ENCODE data around the gene ATP6V0B. TPM values are rescaled to one million over a fixed set of nuclear protein-coding genes. Genes with fewer than 3 reads are reported as not detected.

Gene ATP6V0B
- total and polyA plus RNA-seq, 11 donors: 71.4 to 235 (median 93.2) TPM

GRCh38 chr1:43986712-43987111 is 12.0 kb downstream of the ATP6V0B start:
- WGBS, 4 donors: 80 to 87% (median 82%) methylated on average over 6 of the region's 6 CpGs
- ATAC-seq (no peak), DNase-seq (no peak)
- peaks cover 0 to 10% (median 7%) of the 10 kb centered on the region in 12 donors for H3K4me1 ChIP-seq
- no peaks in the 10 kb centered on the region for H3K27me3 ChIP-seq
- no peak for TF ChIP-seq POLR2A (IDR thresholded peaks at IDR 0.05)
- TF ChIP-seq, protein P1, sequence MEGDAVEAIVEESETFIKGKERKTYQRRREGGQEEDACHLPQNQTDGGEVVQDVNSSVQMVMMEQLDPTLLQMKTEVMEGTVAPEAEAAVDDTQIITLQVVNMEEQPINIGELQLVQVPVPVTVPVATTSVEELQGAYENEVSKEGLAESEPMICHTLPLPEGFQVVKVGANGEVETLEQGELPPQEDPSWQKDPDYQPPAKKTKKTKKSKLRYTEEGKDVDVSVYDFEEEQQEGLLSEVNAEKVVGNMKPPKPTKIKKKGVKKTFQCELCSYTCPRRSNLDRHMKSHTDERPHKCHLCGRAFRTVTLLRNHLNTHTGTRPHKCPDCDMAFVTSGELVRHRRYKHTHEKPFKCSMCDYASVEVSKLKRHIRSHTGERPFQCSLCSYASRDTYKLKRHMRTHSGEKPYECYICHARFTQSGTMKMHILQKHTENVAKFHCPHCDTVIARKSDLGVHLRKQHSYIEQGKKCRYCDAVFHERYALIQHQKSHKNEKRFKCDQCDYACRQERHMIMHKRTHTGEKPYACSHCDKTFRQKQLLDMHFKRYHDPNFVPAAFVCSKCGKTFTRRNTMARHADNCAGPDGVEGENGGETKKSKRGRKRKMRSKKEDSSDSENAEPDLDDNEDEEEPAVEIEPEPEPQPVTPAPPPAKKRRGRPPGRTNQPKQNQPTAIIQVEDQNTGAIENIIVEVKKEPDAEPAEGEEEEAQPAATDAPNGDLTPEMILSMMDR (IDR thresholded peaks at IDR 0.05): no peak
- peaks cover 0 to 12% (median 4%) of the 10 kb centered on the region in 9 donors for H3K36me3 ChIP-seq
- H3K9me3 ChIP-seq: no peaks in the 10 kb centered on the region
- no peak overlapping the region for H3K27ac ChIP-seq
- no peak overlapping the region for H3K4me3 ChIP-seq
- intact Hi-C loops (cut with DNase I): no loop called here

- peaks cover 0 to 16% (median 9%) of the 10 kb centered on the region in 12 donors for H3K4me1 ChIP-seq
- H3K27me3 ChIP-seq: no peaks in the 10 kb centered on the region
- H3K27ac ChIP-seq: no peak overlapping the region
- intact Hi-C loops (cut with DNase I): no loop called here
- ATAC-seq: no peak
- TF ChIP-seq, protein P1 (IDR thresholded peaks at IDR 0.05): no peak
- TF ChIP-seq POLR2A (IDR thresholded peaks at IDR 0.05): no peak
- DNase-seq: no peak
- H3K9me3 ChIP-seq: no peaks in the 10 kb centered on the region
- 86 to 91% (median 88%) methylated on average over 6 of the region's 6 CpGs for WGBS, 4 donors
- H3K4me3 ChIP-seq: no peak overlapping the region
- peaks cover 0 to 11% (median 1%) of the 10 kb centered on the region in 9 donors for H3K36me3 ChIP-seq
These were observed 12.6 kb downstream of the ATP6V0B start for GRCh38 chr1:43987159-43987902.

DNA sequence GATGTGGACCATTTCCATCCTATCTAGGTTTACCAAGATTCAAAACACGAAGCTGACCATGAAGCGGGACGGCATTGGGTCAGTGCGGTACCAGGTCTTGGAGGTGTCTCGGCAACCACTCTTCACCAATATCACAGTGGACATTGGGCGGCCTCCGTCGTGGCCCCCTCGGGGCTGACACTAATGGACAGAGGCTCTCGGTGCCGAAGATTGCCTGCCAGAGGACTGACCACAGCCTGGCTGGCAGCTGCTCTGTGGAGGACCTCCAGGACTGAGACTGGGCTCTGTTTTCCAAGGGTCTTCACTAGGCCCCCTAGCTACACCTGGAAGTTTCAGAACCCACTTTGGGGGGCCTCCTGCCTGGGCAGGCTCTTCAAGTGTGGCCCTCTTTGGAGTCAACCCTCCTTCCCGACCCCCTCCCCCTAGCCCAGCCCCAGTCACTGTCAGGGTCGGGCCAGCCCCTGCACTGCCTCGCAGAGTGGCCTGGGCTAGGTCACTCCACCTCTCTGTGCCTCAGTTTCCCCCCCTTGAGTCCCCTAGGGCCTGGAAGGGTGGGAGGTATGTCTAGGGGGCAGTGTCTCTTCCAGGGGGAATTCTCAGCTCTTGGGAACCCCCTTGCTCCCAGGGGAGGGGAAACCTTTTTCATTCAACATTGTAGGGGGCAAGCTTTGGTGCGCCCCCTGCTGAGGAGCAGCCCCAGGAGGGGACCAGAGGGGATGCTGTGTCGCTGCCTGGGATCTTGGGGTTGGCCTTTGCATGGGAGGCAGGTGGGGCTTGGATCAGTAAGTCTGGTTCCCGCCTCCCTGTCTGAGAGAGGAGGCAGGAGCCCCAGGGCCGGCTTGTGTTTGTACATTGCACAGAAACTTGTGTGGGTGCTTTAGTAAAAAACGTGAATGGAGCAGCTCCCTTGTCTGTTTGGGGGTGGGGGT is 15.8 kb downstream of the ATP6V0B start:
- Histone ChIP-seq H3K36me3 (peaks cover 0 to 8% (median 0%) of the 10 kb centered on the region in 9 donors), H3K27ac (peak overlapping the region in 8 of 12 donors; percentile 27 to 80 (median 58)), H3K4me3 (peak overlapping the region; percentile 58 to 96 (median 66)), H3K4me1 (peaks cover 0 to 19% (median 9%) of the 10 kb centered on the region in 12 donors), H3K9me3 (no peaks in the 10 kb centered on the region), H3K27me3 (no peaks in the 10 kb centered on the region)
- intact Hi-C loops (cut with DNase I): no loop called here
- no peak for DNase-seq
- ATAC-seq: peak in 1 of 4 donors; percentile 1
- TF ChIP-seq, protein P1 (IDR thresholded peaks at IDR 0.05): no peak
- TF ChIP-seq POLR2A (IDR thresholded peaks at IDR 0.05): no peak
- WGBS, 4 donors: 67 to 77% (median 77%) methylated on average over 17 to 19 of the region's 19 CpGs

DNA sequence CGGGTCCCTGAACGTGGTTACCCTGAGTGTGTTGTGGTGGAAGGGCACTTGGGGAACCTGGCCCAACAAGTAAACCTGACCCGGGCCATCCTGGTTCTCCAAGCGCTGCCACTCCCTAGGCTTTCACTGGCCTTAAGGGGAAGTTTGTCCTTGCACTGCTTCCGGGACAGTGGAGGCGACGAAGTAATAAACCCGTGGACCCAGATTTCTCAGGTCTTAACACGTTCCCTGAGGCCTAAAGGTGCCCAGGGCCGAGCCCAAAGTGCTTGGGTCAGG is 16.4 kb downstream of the ATP6V0B start:
- no peaks in the 10 kb centered on the region for H3K27me3 ChIP-seq
- DNase-seq (no peak), ATAC-seq (peak in 2 of 4 donors; percentile 32 to 37)
- no peak for TF ChIP-seq POLR2A (IDR thresholded peaks at IDR 0.05)
- TF ChIP-seq, protein P1 (IDR thresholded peaks at IDR 0.05): no peak
- WGBS, 4 donors: 1 to 3% (median 2%) methylated on average over 6 to 10 of the region's 10 CpGs
- no peaks in the 10 kb centered on the region for H3K9me3 ChIP-seq
- H3K27ac ChIP-seq: peak overlapping the region in 11 of 12 donors; percentile 27 to 80 (median 52)
- peaks cover 0 to 19% (median 9%) of the 10 kb centered on the region in 12 donors for H3K4me1 ChIP-seq
- intact Hi-C loops (cut with DNase I): no loop called here
- peaks cover 0 to 3% (median 0%) of the 10 kb centered on the region in 9 donors for H3K36me3 ChIP-seq
- H3K4me3 ChIP-seq: peak overlapping the region; percentile 58 to 96 (median 66)

Measured in heart left ventricle (tissue), 16 donors.